VCaP (cell line): ENCODE results near the gene CYSTM1.

ENCODE experiments used
- H3K27ac ChIP-seq: fragments of 450-650 bp; 2 replicates; pipeline ENCODE4 v1.5.1; 2017
- TF ChIP-seq, protein P1 (sequence below): fragments of 450-650 bp; conservative IDR thresholded peaks from 2 replicates; pipeline ENCODE4 v1.5.1; 2017; ENCODE audit warnings: mild to moderate bottlenecking, moderate library complexity

CYSTM1 gene

DNA sequence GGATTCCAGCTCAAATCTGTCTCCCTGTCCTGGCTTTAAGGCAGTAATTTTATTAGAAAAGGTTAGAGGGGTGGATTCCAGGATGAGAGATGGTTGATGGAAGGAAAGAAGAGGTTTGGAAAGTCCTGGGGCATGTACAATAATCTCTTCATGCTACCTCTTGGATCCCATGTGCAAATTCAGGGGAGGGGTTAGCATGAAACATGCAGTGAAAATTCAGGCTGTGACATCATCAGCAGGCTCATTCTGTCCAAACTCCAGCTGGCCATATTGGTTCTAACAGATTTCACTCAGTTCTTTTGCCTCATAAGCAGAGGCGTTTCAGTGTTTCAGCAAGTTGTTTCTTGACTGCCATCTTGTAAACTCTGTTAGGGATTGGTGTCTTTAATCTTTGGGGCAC lies 55.4 kb downstream of the CYSTM1 start:
- H3K27ac ChIP-seq: no peak overlapping the region
- TF ChIP-seq, protein P1, sequence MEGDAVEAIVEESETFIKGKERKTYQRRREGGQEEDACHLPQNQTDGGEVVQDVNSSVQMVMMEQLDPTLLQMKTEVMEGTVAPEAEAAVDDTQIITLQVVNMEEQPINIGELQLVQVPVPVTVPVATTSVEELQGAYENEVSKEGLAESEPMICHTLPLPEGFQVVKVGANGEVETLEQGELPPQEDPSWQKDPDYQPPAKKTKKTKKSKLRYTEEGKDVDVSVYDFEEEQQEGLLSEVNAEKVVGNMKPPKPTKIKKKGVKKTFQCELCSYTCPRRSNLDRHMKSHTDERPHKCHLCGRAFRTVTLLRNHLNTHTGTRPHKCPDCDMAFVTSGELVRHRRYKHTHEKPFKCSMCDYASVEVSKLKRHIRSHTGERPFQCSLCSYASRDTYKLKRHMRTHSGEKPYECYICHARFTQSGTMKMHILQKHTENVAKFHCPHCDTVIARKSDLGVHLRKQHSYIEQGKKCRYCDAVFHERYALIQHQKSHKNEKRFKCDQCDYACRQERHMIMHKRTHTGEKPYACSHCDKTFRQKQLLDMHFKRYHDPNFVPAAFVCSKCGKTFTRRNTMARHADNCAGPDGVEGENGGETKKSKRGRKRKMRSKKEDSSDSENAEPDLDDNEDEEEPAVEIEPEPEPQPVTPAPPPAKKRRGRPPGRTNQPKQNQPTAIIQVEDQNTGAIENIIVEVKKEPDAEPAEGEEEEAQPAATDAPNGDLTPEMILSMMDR: no peak

DNA sequence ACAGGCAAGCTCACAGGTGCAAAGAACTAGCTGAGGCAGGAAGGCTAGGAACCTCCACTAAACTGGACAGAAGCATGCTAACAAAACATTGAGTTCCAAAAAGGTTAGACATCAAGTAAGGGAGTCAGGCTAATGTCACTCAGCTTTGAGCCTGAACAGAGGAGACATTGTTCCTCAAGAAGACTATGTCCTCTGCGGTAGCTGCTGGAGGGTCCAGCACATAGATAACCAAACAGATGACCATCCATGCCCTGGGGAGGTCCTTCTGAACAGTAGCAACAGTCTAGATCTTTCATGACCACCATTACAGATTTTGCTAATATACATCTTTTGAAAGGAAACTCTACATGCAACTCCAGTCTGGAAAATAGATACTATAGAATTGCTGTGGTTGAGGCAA lies 57.7 kb downstream of the CYSTM1 start:
- TF ChIP-seq, protein P1: no peak
- H3K27ac ChIP-seq: no peak overlapping the region

DNA sequence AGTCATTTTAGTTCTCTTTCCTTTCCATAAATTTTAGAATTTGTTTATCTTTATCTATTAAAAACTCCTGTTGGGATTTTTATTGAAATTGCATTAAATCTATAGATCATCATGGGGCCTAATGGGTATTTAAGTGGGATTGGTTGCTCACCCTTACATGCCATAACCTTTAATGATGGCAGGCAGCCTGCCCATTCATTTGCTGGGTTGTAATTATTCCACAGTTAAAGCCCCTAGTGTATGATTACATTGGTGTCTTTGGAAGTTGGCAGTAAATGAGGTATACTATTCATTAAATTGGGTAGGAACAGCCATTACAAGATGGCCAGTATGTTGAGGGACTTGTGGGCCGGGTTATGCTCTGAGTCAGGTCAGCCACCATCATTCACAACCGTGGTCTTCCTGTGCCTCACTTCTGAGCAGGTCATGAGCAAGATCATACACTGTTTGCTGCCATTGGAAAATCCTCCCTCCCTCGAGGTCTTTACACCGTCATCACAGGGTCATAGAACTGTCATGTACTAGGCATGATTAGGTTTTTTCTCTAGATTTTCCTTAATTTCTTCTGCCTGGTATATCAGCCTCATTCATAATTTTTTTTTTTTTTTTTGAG lies 59.5 kb downstream of the CYSTM1 start:
- no peak overlapping the region for H3K27ac ChIP-seq
- TF ChIP-seq, protein P1: no peak

DNA sequence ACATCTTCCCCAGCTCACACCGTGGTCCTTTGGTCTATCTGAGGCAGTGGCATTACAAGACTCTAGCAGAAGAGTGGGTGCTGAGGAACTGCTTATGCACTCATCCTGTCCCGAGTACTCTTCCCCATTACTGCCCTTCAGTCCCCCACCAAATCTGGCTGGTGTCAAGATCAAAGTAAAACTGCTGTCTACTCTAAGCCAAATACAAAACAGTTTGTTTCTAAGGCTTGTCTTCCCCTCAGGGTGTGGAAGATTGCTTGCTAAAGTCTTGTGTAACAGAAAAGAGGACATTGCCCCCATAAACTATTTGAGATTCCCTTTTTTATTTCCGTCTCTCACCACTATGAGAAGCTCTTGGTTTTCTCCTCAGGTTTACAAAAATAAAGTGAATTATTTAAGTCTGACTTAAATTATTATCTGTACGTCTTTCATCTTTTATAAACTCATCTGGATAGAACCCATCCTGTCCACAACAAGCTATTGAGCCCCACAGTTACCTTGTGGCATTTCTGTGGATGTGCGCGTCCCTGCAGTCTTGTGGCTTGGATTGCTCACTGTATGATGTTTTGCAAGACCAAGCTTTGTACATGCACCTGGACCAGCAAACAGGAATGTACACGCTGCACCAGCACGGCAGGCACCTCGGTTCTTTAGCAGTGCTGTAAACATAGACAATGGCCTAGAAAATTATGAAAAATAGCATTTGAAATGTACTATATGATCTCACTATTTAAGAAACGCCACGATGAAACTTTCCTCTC lies 61.0 kb downstream of the CYSTM1 start:
- TF ChIP-seq, protein P1: no peak
- no peak overlapping the region for H3K27ac ChIP-seq

DNA sequence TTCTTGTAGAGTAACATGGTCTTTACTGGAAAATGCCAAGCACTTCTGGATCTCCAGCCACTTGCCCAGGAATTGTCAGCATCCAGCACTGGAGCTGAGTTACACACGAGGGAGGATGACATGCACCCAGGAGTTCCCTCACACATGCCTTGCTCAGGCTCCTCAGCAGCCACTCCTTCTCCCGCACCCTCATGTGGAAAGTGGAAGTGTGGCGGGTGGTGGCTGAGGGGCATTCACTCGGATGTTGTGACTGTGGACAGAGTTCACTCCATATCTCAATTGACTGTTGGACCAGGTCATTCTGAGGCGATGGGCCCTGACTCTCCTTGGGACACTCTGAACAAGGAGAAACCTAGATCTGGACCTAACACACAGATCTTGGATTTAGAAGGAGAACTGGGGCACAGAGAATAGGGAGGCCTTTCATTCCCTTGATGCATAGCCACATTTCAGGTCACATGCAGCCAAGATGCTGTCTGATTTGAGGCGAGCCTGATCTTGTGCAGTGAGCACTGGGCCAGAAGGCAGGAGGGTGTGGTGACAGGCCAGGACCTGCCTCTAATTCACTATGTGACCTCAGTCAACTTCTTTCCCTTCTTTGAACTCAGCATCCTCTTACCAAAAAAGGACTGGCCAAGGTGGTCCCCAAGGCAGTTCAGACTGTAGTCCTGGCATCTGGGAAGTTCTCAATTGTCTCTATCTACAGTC lies 62.1 kb downstream of the CYSTM1 start:
- TF ChIP-seq, protein P1: no peak
- no peak overlapping the region for H3K27ac ChIP-seq

DNA sequence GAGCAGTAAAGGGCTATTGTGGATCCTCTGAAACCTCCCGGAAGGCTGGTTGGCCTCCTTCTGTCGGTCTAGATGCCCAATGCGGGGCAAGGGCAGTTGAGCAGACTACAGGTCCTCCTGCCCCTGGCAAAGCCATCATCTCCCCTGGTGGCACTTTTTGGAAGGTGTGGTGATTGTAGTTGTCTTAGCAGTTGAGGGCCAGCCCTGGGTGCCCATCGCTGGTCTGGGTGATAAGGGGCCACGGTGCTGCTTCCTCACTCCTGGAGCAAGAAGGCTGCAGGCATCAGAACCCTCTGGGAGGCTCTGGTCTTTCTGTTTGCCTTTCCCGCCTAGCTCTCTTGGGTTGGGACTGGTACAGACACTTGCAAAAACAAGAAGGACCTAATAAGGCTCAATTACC lies 63.8 kb downstream of the CYSTM1 start:
- TF ChIP-seq, protein P1: no peak
- H3K27ac ChIP-seq: no peak overlapping the region

DNA sequence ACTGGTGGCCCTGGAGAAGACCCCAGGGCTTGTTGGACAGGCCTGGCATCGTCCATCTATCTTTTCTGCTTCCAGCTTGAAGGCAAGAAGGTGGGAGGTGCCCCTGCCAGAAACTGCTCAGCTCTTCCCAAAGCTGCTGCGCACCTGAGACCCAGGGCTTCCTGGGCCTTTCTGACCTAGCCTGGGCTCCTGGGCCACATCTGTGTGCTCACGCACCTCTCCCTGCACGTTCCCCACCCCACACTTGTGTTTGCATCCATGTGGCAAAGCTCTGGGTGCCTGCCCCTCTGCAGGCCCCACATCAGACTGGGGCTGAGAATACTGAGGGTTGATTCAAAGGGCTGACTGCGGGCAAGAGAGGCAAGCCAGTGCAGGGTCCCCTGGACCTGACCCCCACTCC lies 64.5 kb downstream of the CYSTM1 start:
- TF ChIP-seq, protein P1: no peak

More for the DNA sequence above, 64.5 kb downstream of the CYSTM1 start:
- H3K27ac ChIP-seq: no peak overlapping the region
